B cell (primary cell): Measurements from ENCODE around the gene CENPM. TPM values are rescaled to one million over a fixed set of nuclear protein-coding genes. Genes with fewer than 3 reads are reported as not detected.

ENCODE experiments used
- ATAC-seq: fragments of 200-7000 bp; cut with Tn5 transposase; one replicate; pipeline ENCODE4 v1.10.0; 2021; ENCODE audit warnings: low read depth, mild to moderate bottlenecking, moderate number of reproducible peaks, moderate library complexity
- CTCF ChIA-PET: fragments of 350-600 bp; sonication (Branson Sonifier 250); formaldehyde crosslinking; loops from one replicate; lab custom pipeline; 2021; ENCODE audit warnings: antibody characterized with exemption, inconsistent platforms; lab: Charles Lee
- POLR2A ChIA-PET: fragments of 350-600 bp; sonication (Branson Sonifier 250); formaldehyde crosslinking; loops from one replicate; lab custom pipeline; 2021; ENCODE audit warnings: antibody characterized with exemption; lab: Charles Lee
- DNase-seq: peaks from one replicate; pipeline ENCODE4 v3.0.0; 2013
- H2AFZ ChIP-seq: 2 replicates; pipeline ENCODE4 v1.6.1; 2012; ENCODE audit warnings: mild to moderate bottlenecking, low read depth, low read length; ENCODE audit not compliant: insufficient read depth, poor library complexity, severe bottlenecking
- H3K27ac ChIP-seq, 2 donors: 1 replicate in 1 of 2; 2 replicates in 1 of 2; pipeline ENCODE4 v1.5.1; 2012 to 2013; ENCODE audit warnings: low read length in 2 of 2, mild to moderate bottlenecking in 2 of 2, moderate library complexity in 1 of 2
- H3K27me3 ChIP-seq, 4 experiments: fragments of 200-600 bp in 1 of 4; sonication (generic) in 1 of 4; replicated peaks in 1 of 4; 1 replicate in 2 of 4; 2 replicates in 2 of 4; pipeline versions ENCODE4 v1.6.1 to v1.7.0; 2013 to 2016; ENCODE audit warnings: low read length in 3 of 4, mild to moderate bottlenecking in 2 of 4, mixed read lengths in 1 of 4, moderate library complexity in 1 of 4; ENCODE audit not compliant: insufficient read depth in 4 of 4, control insufficient read depth in 3 of 4; ENCODE audit errors: control extremely low read depth in 1 of 4
- H3K36me3 ChIP-seq, 2 experiments: replicated peaks in 1 of 2; 1 replicate in 1 of 2; 2 replicates in 1 of 2; pipeline versions ENCODE4 v1.6.1 to v1.7.1; 2013; ENCODE audit warnings: low read length in 1 of 2; ENCODE audit not compliant: insufficient read depth in 2 of 2, control insufficient read depth in 1 of 2; ENCODE audit errors: control extremely low read depth in 1 of 2, extremely low read depth in 1 of 2
- H3K4me1 ChIP-seq, 2 donors: fragments of 200-600 bp in 1 of 2; sonication (generic) in 1 of 2; 1 replicate in 1 of 2; 2 replicates in 1 of 2; pipeline versions ENCODE4 v1.5.1 to v1.6.1; 2013 to 2017; ENCODE audit warnings: low read length in 2 of 2; ENCODE audit not compliant: control insufficient read depth in 2 of 2, insufficient read depth in 2 of 2
- H3K4me2 ChIP-seq: replicated peaks from 2 replicates; pipeline ENCODE3; 2012; ENCODE audit warnings: mild to moderate bottlenecking, low read depth, low read length; ENCODE audit not compliant: poor library complexity, severe bottlenecking
- H3K4me3 ChIP-seq, 5 experiments: fragments of 200-600 bp in 1 of 5; sonication (generic) in 1 of 5; 1 replicate in 3 of 5; 2 replicates in 2 of 5; pipeline versions ENCODE4 v1.5.1 to v1.7.0; 2011 to 2016; ENCODE audit warnings: low read length in 4 of 5, mild to moderate bottlenecking in 4 of 5, low read depth in 2 of 5, control low read depth in 1 of 5, moderate library complexity in 1 of 5; ENCODE audit not compliant: insufficient read depth in 1 of 5; ENCODE audit errors: control extremely low read depth in 1 of 5, extremely low read depth in 1 of 5
- H3K79me2 ChIP-seq: fragments of 200-600 bp; sonication (generic); one replicate; pipeline ENCODE4 v1.6.0; 2016; ENCODE audit warnings: low read length; ENCODE audit not compliant: control insufficient read depth, insufficient read depth
- H3K9ac ChIP-seq: fragments of 200-600 bp; sonication (generic); 2 replicates; pipeline ENCODE4 v1.6.1; 2017; ENCODE audit warnings: mild to moderate bottlenecking, low read length, moderate library complexity
- H3K9me3 ChIP-seq, 3 donors: one replicate each; pipeline versions ENCODE4 v1.6.1 to v1.7.1; 2013; ENCODE audit warnings: low read length in 2 of 3; ENCODE audit not compliant: control insufficient read depth in 2 of 3, insufficient read depth in 1 of 3; ENCODE audit errors: control extremely low read depth in 1 of 3
- H4K20me1 ChIP-seq: 2 replicates; pipeline ENCODE4 v1.6.0; 2012; ENCODE audit warnings: mild to moderate bottlenecking, low read length; ENCODE audit not compliant: insufficient read depth, control insufficient read depth, poor library complexity, severe bottlenecking
- H3K27ac Mint-ChIP-seq: one replicate; pipeline ENCODE4 v1.8.0; 2021; ENCODE audit warnings: mixed read lengths
- H3K27me3 Mint-ChIP-seq: one replicate; pipeline ENCODE4 v1.8.0; 2021; ENCODE audit warnings: mixed read lengths
- H3K4me1 Mint-ChIP-seq: one replicate; pipeline ENCODE4 v1.8.0; 2021; ENCODE audit warnings: mixed read lengths
- H3K4me3 Mint-ChIP-seq: one replicate; pipeline ENCODE4 v1.8.0; 2021; ENCODE audit warnings: mixed read lengths
- H3K9me3 Mint-ChIP-seq: one replicate; pipeline ENCODE4 v1.8.0; 2022; ENCODE audit warnings: mixed read lengths; ENCODE audit not compliant: insufficient read depth
- CTCF ChIP-seq: fragments of 200-600 bp; IDR thresholded peaks from one replicate; pipeline ENCODE4 v1.8.0; 2022; ENCODE audit warnings: antibody characterized with exemption, mild to moderate bottlenecking
- EZH2 ChIP-seq: IDR thresholded peaks from 2 replicates; pipeline ENCODE4 v1.6.1; 2012; ENCODE audit warnings: borderline replicate concordance, low read depth, mild to moderate bottlenecking, moderate library complexity, low read length; ENCODE audit not compliant: insufficient read depth, poor library complexity, severe bottlenecking
- WGBS: methylation state at CpG from one replicate; pipeline ENCODE4 v1.1.5; 2013; ENCODE audit warnings: missing lambda C conversion rate; ENCODE audit not compliant: insufficient coverage; 5-methylcytosine and 5-hydroxymethylcytosine counted together
- intact Hi-C: fragments of 100-400 bp; cut with micrococcal nuclease; formaldehyde crosslinking; loops from one replicate; pipeline ENCODE4 v1.10.0; 2022
- polyA plus RNA-seq: library from polyadenylated mRNA; depleted of rRNA; stranded (reverse); fragments of >200 nt; gene quantifications from 2 replicates; pipeline ENCODE4 v1.2.3, GENCODE V29; 2012
- total RNA-seq, 2 donors: library from RNA; stranded (reverse); fragments of 120-200 nt in 1 of 2; gene quantifications; 1 replicate in 1 of 2; 2 replicates in 1 of 2; pipeline versions ENCODE4 v1.2.3 to v1.2.4, GENCODE V29; 2013 to 2022

The CENPM gene
- total and polyA plus RNA-seq, 2 donors (not counting 1 experiment from before 2014, with no cell fraction given) = 30.7 to 43.8 TPM

GRCh38 chr22:41917903-41918791 lies 28.8 kb downstream of the CENPM start:
- H3K79me2 ChIP-seq = peaks cover 51% of the 10 kb centered on the region
- H3K27ac Mint-ChIP-seq = peak overlapping the region; percentile 97
- peak overlapping the region; percentile 92 for H3K4me2 ChIP-seq
- H3K27ac ChIP-seq = peak overlapping the region; percentile 89 to 93
- peaks cover 0 to 11% (median 0%) of the 10 kb centered on the region in 3 donors for H3K9me3 ChIP-seq
- TF ChIP-seq EZH2 = no peak
- no peak for TF ChIP-seq CTCF
- peak overlapping the region in 1 of 5 experiments; percentile 50 for H3K4me3 ChIP-seq
- H4K20me1 ChIP-seq = peaks cover 39% of the 10 kb centered on the region
- WGBS = 49% methylated on average over 19 of the region's 23 CpGs
- H3K36me3 ChIP-seq = peaks cover 0 to 9% of the 10 kb centered on the region in 2 experiments
- POLR2A ChIA-PET = interaction anchor here (0.6 to 16.8 kb wide), 6 partner anchors 8 to 266 kb away, joined by 3 to 960 read pairs (median 4); partner anchors contain the start of gene TNFRSF13C
- H3K4me1 Mint-ChIP-seq = peaks cover 74% of the 10 kb centered on the region
- H3K9ac ChIP-seq = no peak overlapping the region
- H3K4me3 Mint-ChIP-seq = peak overlapping the region; percentile 90
- peaks cover 3% of the 10 kb centered on the region for H3K27me3 Mint-ChIP-seq
- H2AFZ ChIP-seq = no peak overlapping the region
- intact Hi-C loops = loop anchor here (2.0 kb wide), 1 partner anchor 85 kb away; the partner anchor contains the start of gene SREBF2
- CTCF ChIA-PET = interaction anchor here (2.4 to 17.9 kb wide), 2 partner anchors 8 to 20 kb away, joined by 9 to 499 read pairs; partner anchors contain the start of gene TNFRSF13C
- peaks cover 0 to 15% (median 7%) of the 10 kb centered on the region in 4 experiments for H3K27me3 ChIP-seq
- ATAC-seq = no peak
- no peaks in the 10 kb centered on the region for H3K9me3 Mint-ChIP-seq
- H3K4me1 ChIP-seq = peaks cover 77 to 80% of the 10 kb centered on the region in 2 donors
- peak; percentile 81 for DNase-seq
